Stomach (tissue), 4 donors: ENCODE measurements around the gene DLX4.

Experiments used
- EP300 ChIP-seq: sonication (generic); formaldehyde crosslinking; IDR thresholded peaks from one replicate; pipeline ENCODE4 v1.6.1; 2017; ENCODE audit warnings: antibody characterized with exemption
- POLR2A ChIP-seq, 4 donors: fragments of 450-650 bp; IDR thresholded peaks; one replicate each; pipeline ENCODE4 v1.6.1; 2016; ENCODE audit warnings: antibody characterized with exemption in 4 of 4, control low read depth in 2 of 4, mild to moderate bottlenecking in 1 of 4, moderate library complexity in 1 of 4
- POLR2AphosphoS5 ChIP-seq, 3 donors: sonication (generic); formaldehyde crosslinking; IDR thresholded peaks; one replicate each; pipeline ENCODE4 v1.6.1; 2016; ENCODE audit warnings: antibody characterized with exemption in 3 of 3
- TF ChIP-seq, protein P1 (sequence below), 7 experiments: fragments of 450-650 bp in 4 of 7; fragments of 200-600 bp in 3 of 7; sonication (generic) in 3 of 7; IDR thresholded peaks; one replicate each; pipeline ENCODE4 v1.5.1; 2016 to 2019; ENCODE audit warnings: antibody characterized with exemption in 7 of 7, control low read depth in 2 of 7, mild to moderate bottlenecking in 1 of 7

- TF ChIP-seq, protein P1, sequence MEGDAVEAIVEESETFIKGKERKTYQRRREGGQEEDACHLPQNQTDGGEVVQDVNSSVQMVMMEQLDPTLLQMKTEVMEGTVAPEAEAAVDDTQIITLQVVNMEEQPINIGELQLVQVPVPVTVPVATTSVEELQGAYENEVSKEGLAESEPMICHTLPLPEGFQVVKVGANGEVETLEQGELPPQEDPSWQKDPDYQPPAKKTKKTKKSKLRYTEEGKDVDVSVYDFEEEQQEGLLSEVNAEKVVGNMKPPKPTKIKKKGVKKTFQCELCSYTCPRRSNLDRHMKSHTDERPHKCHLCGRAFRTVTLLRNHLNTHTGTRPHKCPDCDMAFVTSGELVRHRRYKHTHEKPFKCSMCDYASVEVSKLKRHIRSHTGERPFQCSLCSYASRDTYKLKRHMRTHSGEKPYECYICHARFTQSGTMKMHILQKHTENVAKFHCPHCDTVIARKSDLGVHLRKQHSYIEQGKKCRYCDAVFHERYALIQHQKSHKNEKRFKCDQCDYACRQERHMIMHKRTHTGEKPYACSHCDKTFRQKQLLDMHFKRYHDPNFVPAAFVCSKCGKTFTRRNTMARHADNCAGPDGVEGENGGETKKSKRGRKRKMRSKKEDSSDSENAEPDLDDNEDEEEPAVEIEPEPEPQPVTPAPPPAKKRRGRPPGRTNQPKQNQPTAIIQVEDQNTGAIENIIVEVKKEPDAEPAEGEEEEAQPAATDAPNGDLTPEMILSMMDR (IDR thresholded peaks at IDR 0.05) = no peak
- TF ChIP-seq POLR2AphosphoS5 (IDR thresholded peaks at IDR 0.05) (no peak), POLR2A (IDR thresholded peaks at IDR 0.05) (no peak), EP300 (no peak)
Observed at GRCh38 chr17:49955157-49955556, 13.8 kb upstream of the DLX4 start.
